KBM-7 (cell line): ENCODE results near the gene MBP.

Experiments
- DNase-seq: peaks from one replicate; pipeline ENCODE4 v3.0.0-alpha.2; 2015
- in situ Hi-C: fragments of 300-500 bp; cut with MboI; formaldehyde crosslinking; loops from 2 replicates; pipeline ENCODE4 v1.14.3; 2020; ENCODE audit warnings: low sequenced_read_pairs, low pct_unique_long_range_greater_than_20kb, mixed read lengths

MBP gene

GRCh38 chr18:77153404-77153803 is 20.8 kb upstream of the MBP start:
- in situ Hi-C loops, result no loop called here
- DNase-seq, result no peak

- DNase-seq, result no peak
- in situ Hi-C loops, result no loop called here
Observed at GRCh38 chr18:77151772-77152520, 19.4 kb upstream of the MBP start.

- no peak for DNase-seq
- in situ Hi-C loops, result no loop called here
Observed at GRCh38 chr18:77151033-77151771, 18.6 kb upstream of the MBP start.

- no peak for DNase-seq
- in situ Hi-C loops, result no loop called here
Observed at GRCh38 chr18:77150588-77150987, 18.0 kb upstream of the MBP start.

- DNase-seq, result no peak
- in situ Hi-C loops, result no loop called here
Observed at GRCh38 chr18:77148289-77148688, 15.7 kb upstream of the MBP start.

- in situ Hi-C loops, result no loop called here
- DNase-seq, result peak; percentile 65
Observed at GRCh38 chr18:77147418-77147852, 14.9 kb upstream of the MBP start.

- in situ Hi-C loops, result no loop called here
- DNase-seq, result no peak
Observed at GRCh38 chr18:77146249-77147080, 13.9 kb upstream of the MBP start.

GRCh38 chr18:77145364-77145901 is 12.8 kb upstream of the MBP start:
- in situ Hi-C loops, result no loop called here
- DNase-seq, result no peak

- in situ Hi-C loops, result no loop called here
- no peak for DNase-seq
Observed at GRCh38 chr18:77144451-77145118, 12.0 kb upstream of the MBP start.

- in situ Hi-C loops, result no loop called here
- DNase-seq, result no peak
Observed at GRCh38 chr18:77144046-77144445, 11.5 kb upstream of the MBP start.

- in situ Hi-C loops, result no loop called here
Observed at GRCh38 chr18:77143196-77143595, 10.6 kb upstream of the MBP start.

GRCh38 chr18:77141401-77142118 is 9.0 kb upstream of the MBP start:
- in situ Hi-C loops, result no loop called here
- DNase-seq, result no peak

More at GRCh38 chr18:77143196-77143595, 10.6 kb upstream of the MBP start:
- DNase-seq, result no peak

GRCh38 chr18:77140439-77141109 is 8.0 kb upstream of the MBP start:
- no peak for DNase-seq
- in situ Hi-C loops, result no loop called here

- in situ Hi-C loops, result no loop called here
- no peak for DNase-seq
Observed at GRCh38 chr18:77140030-77140429, 7.4 kb upstream of the MBP start.

- in situ Hi-C loops, result no loop called here
- no peak for DNase-seq
Observed at GRCh38 chr18:77139619-77140018, 7.0 kb upstream of the MBP start.

GRCh38 chr18:77138270-77138669 is 5.7 kb upstream of the MBP start:
- in situ Hi-C loops, result no loop called here
- DNase-seq, result no peak

GRCh38 chr18:77137851-77138250 is 5.3 kb upstream of the MBP start:
- in situ Hi-C loops, result no loop called here
- DNase-seq, result no peak
